NCI-H2107 (cell line): ENCODE data around the gene ASCC1.
"Not testable (repeated sequence)": the region's sequence is repeated elsewhere in the genome, so short reads cannot be mapped to it uniquely, and the experiment has no call there.

ENCODE experiments used
- DNase-seq: peaks from one replicate; lab custom pipeline; 2025; lab: John Stamatoyannopoulos, UW

Gene ASCC1

GRCh38 chr10:72124989-72125388, 91.1 kb downstream of the ASCC1 start:
- no peak for DNase-seq

DNA sequence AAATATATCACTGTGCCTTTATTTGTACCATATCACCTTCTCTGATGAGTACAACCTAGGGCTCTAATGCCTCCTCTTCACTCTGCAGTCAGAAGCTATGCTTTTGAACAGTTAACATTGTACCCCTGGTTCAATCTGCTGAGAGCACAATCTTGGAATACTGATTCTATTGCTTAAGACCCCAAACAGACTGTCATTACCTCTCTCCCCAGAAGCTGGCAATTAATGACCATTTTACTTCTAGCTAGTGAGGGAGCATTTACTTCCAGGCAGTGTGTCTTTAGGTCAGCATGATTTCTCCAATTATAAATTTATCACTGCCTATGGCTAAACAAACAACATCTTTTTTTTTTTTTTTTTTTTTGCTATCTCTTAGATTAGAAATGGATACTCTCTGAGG, 91.7 kb downstream of the ASCC1 start:
- DNase-seq = no peak

DNA sequence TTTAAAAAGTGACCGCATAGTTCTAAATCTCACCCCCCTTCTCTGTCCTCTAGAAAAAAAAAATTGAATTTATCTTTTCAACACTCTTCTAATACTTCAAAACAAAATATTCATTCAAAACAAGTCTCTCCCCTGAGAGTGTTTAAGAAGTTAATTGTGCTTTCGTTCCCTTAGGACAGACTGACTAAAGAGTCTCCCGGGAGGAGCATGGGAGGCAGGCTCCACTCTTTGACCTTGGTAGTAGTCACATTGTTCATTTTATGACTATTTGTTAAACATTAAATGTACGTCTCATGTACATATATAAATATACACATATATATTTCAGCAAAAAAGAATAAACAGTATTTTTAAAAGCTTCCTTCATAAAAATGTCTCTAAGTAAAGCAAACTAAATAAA, 92.5 kb downstream of the ASCC1 start:
- DNase-seq = no peak

DNA sequence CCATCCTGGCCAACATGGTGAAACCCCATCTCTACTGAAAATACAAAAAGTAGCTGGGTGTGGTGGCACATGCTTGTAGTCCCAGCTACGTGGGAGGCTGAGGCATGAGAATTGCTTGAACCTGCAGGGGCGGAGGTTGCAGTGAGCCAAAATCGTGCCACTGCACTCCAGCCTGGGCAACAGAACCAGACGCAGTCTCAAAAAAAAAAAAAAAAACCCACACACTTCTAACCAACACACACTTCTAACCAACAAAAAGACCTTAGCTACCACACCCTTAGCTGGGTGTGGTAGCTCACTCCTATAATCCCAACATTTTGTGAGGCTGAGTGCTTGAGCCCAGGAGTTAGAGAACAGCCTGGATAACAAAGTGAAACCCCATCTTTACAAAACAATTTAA, 93.9 kb downstream of the ASCC1 start:
- no peak for DNase-seq

DNA sequence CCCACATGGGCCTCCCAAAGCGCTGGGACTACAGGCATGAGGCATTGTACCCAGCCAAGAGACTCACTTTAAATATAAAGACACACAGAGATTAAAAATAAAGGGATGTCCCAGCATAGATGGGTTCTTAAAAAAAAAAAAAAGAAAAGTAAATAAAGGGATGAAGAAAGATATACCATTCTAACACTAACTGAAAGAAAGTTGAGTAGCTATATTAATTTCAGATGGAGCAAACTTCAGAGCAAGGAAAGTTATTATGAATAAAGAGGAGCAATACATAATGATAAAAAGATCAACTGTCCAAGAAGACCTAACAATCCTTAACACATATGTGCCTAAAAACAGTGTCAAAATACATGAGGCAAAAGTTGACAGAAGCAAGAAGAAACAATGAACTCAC, 94.7 kb downstream of the ASCC1 start:
- DNase-seq = no peak

- no peak for DNase-seq
Measured at GRCh38 chr10:72116372-72116771, 99.7 kb downstream of the ASCC1 start.

- DNase-seq = no peak
Measured at GRCh38 chr10:72114706-72115450, 101.2 kb downstream of the ASCC1 start.

GRCh38 chr10:72110673-72111401, 105.2 kb downstream of the ASCC1 start:
- no peak for DNase-seq

DNA sequence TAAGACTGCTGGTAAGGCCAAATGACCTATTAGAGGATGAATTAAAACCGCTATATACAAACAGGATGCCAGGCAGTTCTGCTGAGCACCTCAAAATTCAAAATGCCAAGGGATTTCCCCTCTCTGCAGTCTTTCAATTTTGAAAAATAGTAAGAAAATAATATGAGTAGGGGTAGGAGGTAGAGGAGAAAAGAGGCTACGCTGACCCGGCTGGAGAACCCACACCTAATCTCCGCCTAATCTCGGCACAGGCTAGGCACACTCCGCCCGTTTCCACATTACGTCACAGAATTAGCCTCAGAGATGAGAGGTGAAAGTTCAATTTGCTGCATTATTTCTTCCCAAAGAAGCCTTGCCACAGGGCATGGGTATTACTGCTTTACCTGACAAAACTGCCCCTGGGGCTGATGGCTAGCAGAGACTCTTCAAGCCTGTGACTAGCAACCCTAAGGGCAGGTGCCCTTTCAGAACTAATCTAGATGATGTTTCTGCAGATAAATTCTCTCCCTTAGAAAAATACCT, 106.4 kb downstream of the ASCC1 start:
- DNase-seq = no peak

- DNase-seq = no peak
Measured at GRCh38 chr10:72108830-72109635, 107.0 kb downstream of the ASCC1 start.

DNA sequence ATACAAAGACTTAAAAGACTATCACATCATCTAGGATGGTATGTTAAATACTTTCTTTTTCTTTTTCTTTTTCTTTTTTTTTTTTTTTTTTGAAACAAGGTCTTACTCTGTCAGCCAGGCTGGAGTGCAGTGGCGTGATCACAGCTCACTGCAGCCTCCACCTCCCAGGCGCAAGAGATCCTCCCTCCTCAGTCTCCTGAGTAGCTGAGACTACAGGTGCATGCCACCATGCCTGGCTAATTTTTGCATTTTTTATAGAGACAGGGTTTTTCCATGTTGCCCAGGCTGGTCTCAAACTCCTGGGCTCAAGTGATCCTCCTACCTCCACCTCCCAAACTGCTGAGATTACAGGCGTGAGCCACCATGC, 108.1 kb downstream of the ASCC1 start:
- DNase-seq = not testable (repeated sequence)

DNA sequence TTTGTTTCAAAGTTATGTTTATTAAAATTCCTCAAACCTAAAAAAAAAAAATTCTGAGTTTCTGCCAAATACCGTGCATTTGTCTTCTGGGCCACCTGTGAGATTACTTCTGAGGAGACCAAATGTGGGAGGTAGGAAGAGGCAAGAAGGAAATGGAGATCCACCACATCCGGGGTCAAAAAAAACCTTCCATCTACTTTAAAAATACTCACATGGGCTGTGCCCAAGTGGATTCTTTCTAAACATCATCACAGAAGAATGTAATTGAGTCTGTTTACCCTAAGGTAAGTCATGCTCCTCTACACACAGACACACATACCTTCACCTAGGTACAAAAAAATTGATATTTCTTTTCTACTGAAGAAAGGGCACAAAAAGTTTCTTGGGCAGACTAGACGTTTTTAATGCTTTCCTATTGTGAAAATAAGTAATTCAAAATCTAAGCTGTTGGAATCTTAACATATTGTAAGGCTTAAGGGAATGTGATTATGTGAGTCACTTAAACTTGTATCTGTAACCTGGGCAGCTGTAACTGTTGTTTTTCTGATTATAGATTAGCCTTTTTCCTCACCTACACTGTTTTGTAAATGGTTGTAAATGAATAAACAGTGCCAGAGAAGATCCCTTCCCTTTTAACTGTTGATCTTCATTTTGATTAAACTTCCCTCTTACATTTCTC, 108.6 kb downstream of the ASCC1 start:
- DNase-seq = no peak

DNA sequence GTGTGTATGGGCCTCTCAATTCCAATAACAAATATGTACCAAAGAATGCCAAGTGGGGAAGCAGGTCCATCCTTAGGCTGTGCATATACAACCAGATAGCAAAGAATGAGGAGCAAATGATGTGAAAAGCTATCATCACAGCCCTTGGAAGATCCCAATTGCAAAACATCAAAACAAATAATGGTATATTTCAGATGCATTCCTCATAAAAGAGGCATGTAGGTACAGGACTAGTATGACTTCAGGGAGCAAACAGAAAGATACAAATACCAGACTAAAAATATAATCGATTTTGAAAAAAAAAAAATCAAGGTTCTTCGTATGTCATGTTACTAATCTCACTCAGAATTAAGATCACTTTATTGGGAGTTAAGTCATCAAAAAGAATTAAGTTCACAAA, 109.2 kb downstream of the ASCC1 start:
- DNase-seq = no peak

DNA sequence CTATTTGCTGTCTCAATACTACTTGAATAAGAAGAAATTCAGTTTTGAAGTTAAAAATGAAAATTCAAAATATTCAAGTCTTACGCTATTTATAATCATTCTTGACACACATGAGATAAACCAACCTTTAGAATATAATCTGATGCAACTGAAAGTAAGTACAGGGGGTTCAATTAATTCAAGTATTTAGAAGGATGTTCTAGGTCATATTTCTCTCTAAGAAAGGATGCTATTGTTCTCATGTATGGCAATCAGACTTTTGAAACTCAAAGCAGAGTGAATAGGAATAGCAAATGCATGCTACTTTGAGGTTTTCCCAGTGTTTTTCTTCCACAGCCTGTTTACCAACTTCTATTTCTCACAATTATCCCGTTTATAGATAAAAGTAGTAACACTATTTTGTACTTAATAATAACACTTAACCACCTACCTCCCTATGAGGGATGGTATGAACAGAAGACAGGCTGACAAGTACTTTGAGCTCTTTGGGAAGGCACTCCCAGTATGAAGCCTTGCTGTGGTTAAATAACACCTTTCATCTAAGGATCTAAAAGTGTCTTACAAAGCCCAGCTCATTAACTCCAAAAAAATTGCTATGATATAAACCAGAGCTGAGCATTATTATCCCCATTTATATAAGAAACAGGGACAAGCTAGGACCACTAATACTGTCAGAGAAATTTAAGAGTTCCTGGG, 109.8 kb downstream of the ASCC1 start:
- DNase-seq = no peak

GRCh38 chr10:72105710-72106109, 110.4 kb downstream of the ASCC1 start:
- DNase-seq = no peak

GRCh38 chr10:72105098-72105475, 111.0 kb downstream of the ASCC1 start:
- no peak for DNase-seq

DNA sequence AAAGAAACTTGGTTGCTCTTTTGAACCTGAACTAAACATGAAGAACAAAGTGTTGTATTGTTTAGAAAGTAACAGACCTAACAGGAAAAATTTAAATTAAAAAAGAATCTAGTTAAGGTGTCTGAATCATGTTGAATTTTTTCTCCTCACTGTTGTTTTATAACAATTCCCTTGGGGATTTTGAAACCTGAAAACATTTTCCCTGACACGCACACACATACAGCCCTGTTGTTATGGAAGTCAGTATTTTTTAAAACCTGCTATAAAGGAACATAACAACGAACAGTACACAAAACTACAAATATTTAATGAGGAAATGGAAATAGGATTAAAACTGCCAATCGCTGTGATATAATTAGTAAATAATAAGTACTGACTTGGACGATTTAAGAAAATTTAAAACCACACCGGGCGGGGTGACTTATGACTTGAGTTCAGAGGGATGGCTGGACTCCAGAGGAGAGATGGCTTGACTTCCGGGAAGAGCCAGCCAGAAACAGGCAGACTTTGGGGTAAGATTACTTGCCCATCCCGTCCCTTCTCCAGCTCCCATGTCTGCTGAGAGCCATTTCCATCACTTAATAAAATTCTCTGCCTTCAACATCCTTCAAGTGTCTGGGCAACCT, 111.5 kb downstream of the ASCC1 start:
- DNase-seq = no peak

- no peak for DNase-seq
Measured at GRCh38 chr10:72099600-72099921, 116.5 kb downstream of the ASCC1 start.

DNA sequence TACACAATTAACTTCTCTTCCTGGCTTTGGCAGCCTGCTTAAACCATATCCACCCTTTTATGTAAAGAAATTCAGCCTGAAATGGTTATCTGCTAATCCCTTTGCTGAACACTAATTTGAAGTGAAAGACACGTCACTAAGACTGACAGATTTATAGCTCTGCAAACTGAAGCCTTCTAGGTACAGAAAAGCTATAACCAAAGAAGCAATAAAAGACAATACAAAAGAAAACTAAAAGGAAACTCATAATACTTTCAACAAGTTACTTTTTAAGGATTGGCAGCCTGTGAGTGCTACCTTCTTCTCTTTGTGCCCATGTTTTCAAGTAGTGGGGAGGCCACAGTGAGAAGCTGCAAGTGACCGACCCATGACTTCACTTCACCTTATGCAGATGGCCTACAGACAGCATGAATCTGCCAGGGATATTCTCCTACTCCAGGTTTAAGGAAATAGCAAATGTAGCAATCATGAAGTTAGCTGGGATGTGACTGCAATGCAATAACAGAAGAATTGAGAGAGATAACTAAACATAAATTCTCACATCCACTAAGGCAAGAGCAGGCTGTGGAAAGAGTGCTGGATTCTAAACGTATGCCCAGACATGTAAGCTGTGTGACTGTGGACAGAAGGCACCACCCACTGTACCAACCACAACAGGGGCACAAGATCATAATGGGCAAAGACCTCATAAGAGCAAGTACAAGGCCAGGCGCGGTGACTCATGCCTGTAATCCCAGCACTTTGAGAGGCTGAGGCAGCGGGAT, 117.1 kb downstream of the ASCC1 start:
- no peak for DNase-seq

- no peak for DNase-seq
Measured at GRCh38 chr10:72098301-72098835, 117.7 kb downstream of the ASCC1 start.
